Suprapubic skin (tissue), 4 donors: ENCODE measurements around the gene PSIP1. TPM values are rescaled to one million over a fixed set of nuclear protein-coding genes. Genes with fewer than 3 reads are reported as not detected.

Experiments used
- DNase-seq, 2 donors: peaks; one replicate each; pipeline ENCODE4 v3.0.0-alpha.2; 2019; ENCODE audit warnings: low spot score in 2 of 2
- H3K27ac ChIP-seq: fragments of 200-600 bp; sonication (generic); one replicate; pipeline ENCODE4 v1.5.1; 2019
- H3K27me3 ChIP-seq: fragments of 200-600 bp; sonication (generic); one replicate; pipeline ENCODE4 v1.5.1; 2019
- H3K36me3 ChIP-seq: fragments of 200-600 bp; sonication (generic); one replicate; pipeline ENCODE4 v1.5.1; 2019
- H3K4me1 ChIP-seq: fragments of 200-600 bp; sonication (generic); one replicate; pipeline ENCODE4 v1.5.1; 2019
- H3K4me3 ChIP-seq: fragments of 200-600 bp; sonication (generic); one replicate; pipeline ENCODE4 v1.5.1; 2019; ENCODE audit warnings: mild to moderate bottlenecking
- H3K9me3 ChIP-seq: fragments of 200-600 bp; sonication (generic); one replicate; pipeline ENCODE4 v1.5.1; 2019
- EP300 ChIP-seq: sonication (generic); formaldehyde crosslinking; IDR thresholded peaks from one replicate; pipeline ENCODE4 v1.6.1; 2017; ENCODE audit warnings: antibody characterized with exemption
- POLR2A ChIP-seq, 2 donors: fragments of 450-650 bp; IDR thresholded peaks; one replicate each; pipeline ENCODE4 v1.6.1; 2017; ENCODE audit warnings: antibody characterized with exemption in 2 of 2, mild to moderate bottlenecking in 2 of 2, moderate library complexity in 2 of 2
- POLR2AphosphoS5 ChIP-seq, 3 donors: sonication (generic); formaldehyde crosslinking; IDR thresholded peaks; one replicate each; pipeline ENCODE4 v1.6.1; 2017; ENCODE audit warnings: antibody characterized with exemption in 3 of 3
- WGBS: methylation state at CpG from one replicate; pipeline ENCODE4 v1.1.5; 2018; 5-methylcytosine and 5-hydroxymethylcytosine counted together
- total RNA-seq, 4 donors: library from RNA; depleted of rRNA; stranded (reverse); fragments of >200 nt; gene quantifications; one replicate each; pipeline ENCODE4 v1.1.0, GENCODE V29; 2016
- TF ChIP-seq, protein P1 (sequence below), 2 donors: fragments of 200-600 bp in 1 of 2; fragments of 450-650 bp in 1 of 2; sonication (generic) in 1 of 2; IDR thresholded peaks; one replicate each; pipeline ENCODE4 v1.5.1; 2016 to 2019; ENCODE audit warnings: antibody characterized with exemption in 2 of 2, mild to moderate bottlenecking in 1 of 2, moderate library complexity in 1 of 2

The PSIP1 gene
- total RNA-seq, 4 donors from 2014 or later = 13.0 to 30.0 (median 16.0) TPM

DNA sequence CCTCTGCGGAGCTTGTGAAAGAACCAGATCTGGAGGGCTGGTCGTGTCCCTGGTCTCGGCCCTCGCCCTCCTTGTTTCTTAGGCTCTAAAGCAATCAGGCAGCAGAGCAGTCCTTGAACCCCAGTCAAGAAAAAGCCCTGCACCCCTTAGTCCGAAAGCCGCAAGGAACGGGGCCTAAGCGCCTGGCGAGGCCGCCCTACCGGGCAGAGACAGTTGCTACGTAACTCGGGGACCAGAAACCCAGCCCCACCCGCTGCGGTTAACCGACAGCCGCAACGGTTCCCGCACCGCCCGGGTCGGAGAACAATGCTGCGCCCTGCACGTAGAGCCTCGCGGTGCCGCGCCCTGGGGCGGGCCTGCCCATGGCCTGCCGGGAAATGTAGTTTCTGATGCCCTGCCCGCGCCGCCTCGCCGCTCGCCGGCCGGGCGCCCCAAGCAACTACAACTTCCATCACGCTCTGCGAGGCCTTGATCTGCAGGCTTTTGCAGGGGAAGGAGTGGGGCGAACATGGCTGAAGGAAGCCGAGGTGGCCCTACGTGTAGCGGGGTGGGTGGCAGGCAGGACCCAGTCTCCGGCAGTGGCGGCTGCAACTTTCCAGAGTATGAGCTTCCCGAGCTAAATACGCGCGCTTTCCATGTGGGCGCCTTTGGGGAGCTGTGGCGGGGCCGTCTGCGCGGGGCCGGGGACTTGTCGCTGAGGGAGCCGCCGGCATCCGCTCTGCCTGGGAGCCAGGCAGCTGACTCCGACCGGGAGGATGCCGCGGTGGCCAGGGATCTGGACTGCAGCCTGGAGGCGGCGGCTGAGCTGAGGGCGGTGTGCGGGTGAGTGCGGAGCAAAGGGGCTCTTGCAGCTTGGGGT lies 88.2 kb downstream of the PSIP1 start, which contains the start of gene SNAPC3:
TSS of gene SNAPC3 (plus strand) at position 505 of the 859 bp plus-strand sequence. CDS start at position 509, 4 bp downstream.
- DNase-seq = peak; percentile 95
- H3K36me3 ChIP-seq = peaks cover 14% of the 10 kb centered on the region
- peak within 1 kb of the TSS; percentile 88 for H3K27ac ChIP-seq
- no peaks in the 10 kb centered on the region for H3K27me3 ChIP-seq
- peak in 2 of 3 donors; percentile 77 to 82 for TF ChIP-seq POLR2AphosphoS5 (IDR thresholded peaks at IDR 0.05)
- no peak for TF ChIP-seq EP300
- TF ChIP-seq, protein P1, sequence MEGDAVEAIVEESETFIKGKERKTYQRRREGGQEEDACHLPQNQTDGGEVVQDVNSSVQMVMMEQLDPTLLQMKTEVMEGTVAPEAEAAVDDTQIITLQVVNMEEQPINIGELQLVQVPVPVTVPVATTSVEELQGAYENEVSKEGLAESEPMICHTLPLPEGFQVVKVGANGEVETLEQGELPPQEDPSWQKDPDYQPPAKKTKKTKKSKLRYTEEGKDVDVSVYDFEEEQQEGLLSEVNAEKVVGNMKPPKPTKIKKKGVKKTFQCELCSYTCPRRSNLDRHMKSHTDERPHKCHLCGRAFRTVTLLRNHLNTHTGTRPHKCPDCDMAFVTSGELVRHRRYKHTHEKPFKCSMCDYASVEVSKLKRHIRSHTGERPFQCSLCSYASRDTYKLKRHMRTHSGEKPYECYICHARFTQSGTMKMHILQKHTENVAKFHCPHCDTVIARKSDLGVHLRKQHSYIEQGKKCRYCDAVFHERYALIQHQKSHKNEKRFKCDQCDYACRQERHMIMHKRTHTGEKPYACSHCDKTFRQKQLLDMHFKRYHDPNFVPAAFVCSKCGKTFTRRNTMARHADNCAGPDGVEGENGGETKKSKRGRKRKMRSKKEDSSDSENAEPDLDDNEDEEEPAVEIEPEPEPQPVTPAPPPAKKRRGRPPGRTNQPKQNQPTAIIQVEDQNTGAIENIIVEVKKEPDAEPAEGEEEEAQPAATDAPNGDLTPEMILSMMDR (IDR thresholded peaks at IDR 0.05) = no peak
- TF ChIP-seq POLR2A (IDR thresholded peaks at IDR 0.05) = no peak
- peak within 1 kb of the TSS; percentile 89 for H3K4me3 ChIP-seq
- peaks cover 22% of the 10 kb centered on the region for H3K4me1 ChIP-seq
- H3K9me3 ChIP-seq = no peaks in the 10 kb centered on the region
- WGBS = under 1% methylated on average over 35 of the region's 70 CpGs

GRCh38 chr9:15421990-15422371 lies 88.8 kb downstream of the PSIP1 start:
- WGBS = 32% methylated on average over 9 of the region's 9 CpGs
- DNase-seq = no peak
- TF ChIP-seq, protein P1 (IDR thresholded peaks at IDR 0.05) = no peak
- TF ChIP-seq POLR2AphosphoS5 (IDR thresholded peaks at IDR 0.05) (no peak), EP300 (no peak)
- peaks cover 14% of the 10 kb centered on the region for H3K36me3 ChIP-seq
- H3K9me3 ChIP-seq = no peaks in the 10 kb centered on the region
- H3K27me3 ChIP-seq = no peaks in the 10 kb centered on the region
- peak overlapping the region; percentile 88 for H3K27ac ChIP-seq
- peaks cover 20% of the 10 kb centered on the region for H3K4me1 ChIP-seq
- peak overlapping the region; percentile 89 for H3K4me3 ChIP-seq

DNA sequence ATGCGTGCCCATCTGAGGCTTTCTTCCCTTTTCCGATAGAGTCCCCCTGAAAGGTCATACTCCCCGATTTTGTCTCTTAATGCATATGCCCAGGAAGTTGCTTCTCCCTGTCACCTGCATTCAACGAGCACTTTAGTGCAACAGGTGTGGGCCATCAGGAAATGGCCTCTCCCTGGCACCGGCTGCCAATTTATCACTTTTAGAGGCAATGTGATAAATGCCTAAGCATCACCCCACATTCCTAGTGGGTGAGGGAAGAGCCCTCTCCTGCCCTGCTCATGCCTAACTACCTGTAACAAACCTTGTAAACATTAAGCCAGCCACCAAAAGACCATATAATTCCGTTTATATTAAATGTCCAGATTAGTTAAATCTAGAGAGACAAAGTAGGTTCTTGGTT lies 89.2 kb downstream of the PSIP1 start:
- 91% methylated on average over 6 of the region's 6 CpGs for WGBS
- no peak for DNase-seq
- H3K9me3 ChIP-seq = no peaks in the 10 kb centered on the region
- H3K4me1 ChIP-seq = peaks cover 20% of the 10 kb centered on the region
- no peak overlapping the region for H3K4me3 ChIP-seq
- no peak overlapping the region for H3K27ac ChIP-seq
- H3K36me3 ChIP-seq = peaks cover 14% of the 10 kb centered on the region
- no peaks in the 10 kb centered on the region for H3K27me3 ChIP-seq
- TF ChIP-seq EP300 (no peak), POLR2AphosphoS5 (IDR thresholded peaks at IDR 0.05) (no peak), POLR2A (IDR thresholded peaks at IDR 0.05) (no peak)
- TF ChIP-seq, protein P1 (IDR thresholded peaks at IDR 0.05) = no peak

GRCh38 chr9:15420796-15421195 lies 90.0 kb downstream of the PSIP1 start:
- peaks cover 10% of the 10 kb centered on the region for H3K36me3 ChIP-seq
- H3K4me3 ChIP-seq = no peak overlapping the region
- H3K27me3 ChIP-seq = no peaks in the 10 kb centered on the region
- H3K27ac ChIP-seq = no peak overlapping the region
- no peak for TF ChIP-seq POLR2A (IDR thresholded peaks at IDR 0.05)
- TF ChIP-seq, protein P1 (IDR thresholded peaks at IDR 0.05) = no peak
- no peak for TF ChIP-seq POLR2AphosphoS5 (IDR thresholded peaks at IDR 0.05)
- no peak for TF ChIP-seq EP300
- DNase-seq = no peak
- H3K4me1 ChIP-seq = peaks cover 17% of the 10 kb centered on the region
- 60% methylated on average over 5 of the region's 5 CpGs for WGBS
- H3K9me3 ChIP-seq = no peaks in the 10 kb centered on the region

DNA sequence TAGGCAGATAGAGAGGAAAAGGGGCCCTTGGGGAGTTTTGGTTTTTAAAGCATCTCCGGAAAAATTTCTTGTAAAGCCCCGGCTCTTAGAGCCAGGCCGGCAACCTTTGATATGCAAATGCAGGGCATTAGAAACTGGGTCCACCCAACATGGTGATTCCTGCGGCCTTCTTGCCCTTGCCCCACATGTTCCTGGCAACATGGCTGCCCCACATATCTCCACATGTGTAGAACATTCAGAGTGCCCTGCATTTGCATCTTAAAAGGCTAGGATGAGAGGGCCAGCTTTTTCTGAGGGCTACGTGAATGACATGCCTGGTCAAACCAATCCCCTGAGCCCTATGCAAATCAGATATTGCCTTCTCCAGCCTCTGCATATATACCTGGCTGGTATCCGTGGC lies 93.1 kb downstream of the PSIP1 start:
- Histone ChIP-seq H3K27me3 (no peaks in the 10 kb centered on the region), H3K4me1 (peaks cover 4% of the 10 kb centered on the region), H3K9me3 (no peaks in the 10 kb centered on the region), H3K36me3 (no peaks in the 10 kb centered on the region), H3K4me3 (no peak overlapping the region), H3K27ac (no peak overlapping the region)
- 94% methylated on average over 6 of the region's 6 CpGs for WGBS
- TF ChIP-seq POLR2A (IDR thresholded peaks at IDR 0.05) (no peak), EP300 (no peak), POLR2AphosphoS5 (IDR thresholded peaks at IDR 0.05) (no peak)
- TF ChIP-seq, protein P1 (IDR thresholded peaks at IDR 0.05) = no peak
- DNase-seq = no peak
